A673 (cell line): ENCODE data around the gene GFRA3. TPM values are rescaled to one million over a fixed set of nuclear protein-coding genes. Genes with fewer than 3 reads are reported as not detected.

ENCODE experiments used
- BruUV-seq: library from RNA; stranded (reverse); fragments of 400-500 nt; replicated peaks from 2 replicates; lab custom pipeline; 2021; lab: Mats Ljungman, UMichigan
- CTCF ChIA-PET: fragments of 300-600 bp; sonication (Branson Sonifier 250); formaldehyde crosslinking; loops from one replicate; lab custom pipeline; 2022; ENCODE audit warnings: antibody characterized with exemption; lab: Charles Lee
- POLR2A ChIA-PET: fragments of 300-600 bp; sonication (Branson Sonifier 250); formaldehyde crosslinking; loops from one replicate; lab custom pipeline; 2022; ENCODE audit warnings: antibody characterized with exemption; ENCODE audit not compliant: low non-redundant PET; lab: Charles Lee
- DNase-seq: peaks from one replicate; pipeline ENCODE4 v3.0.0-alpha.2; 2015; ENCODE audit warnings: low spot score
- H3K27ac ChIP-seq: fragments of 200-600 bp; sonication (generic); 2 replicates; pipeline ENCODE4 v1.5.1; 2016; ENCODE audit warnings: mixed run types, low read depth, mild to moderate bottlenecking, mixed read lengths, antibody characterized with exemption, low read length; ENCODE audit not compliant: poor library complexity, severe bottlenecking
- H3K27me3 ChIP-seq: fragments of 200-600 bp; sonication (generic); replicated peaks from 2 replicates; pipeline ENCODE4 v1.6.1; 2017; ENCODE audit warnings: mixed run types, low read depth, mild to moderate bottlenecking, mixed read lengths, antibody characterized with exemption, low read length; ENCODE audit not compliant: insufficient read depth, poor library complexity
- H3K36me3 ChIP-seq: fragments of 200-600 bp; sonication (generic); 2 replicates; pipeline ENCODE4 v1.6.1; 2016; ENCODE audit warnings: mixed run types, mild to moderate bottlenecking, mixed read lengths, antibody characterized with exemption, low read length; ENCODE audit not compliant: insufficient read depth, poor library complexity, severe bottlenecking
- H3K4me1 ChIP-seq: fragments of 200-600 bp; sonication (generic); 2 replicates; pipeline ENCODE4 v1.6.1; 2017; ENCODE audit warnings: mixed run types, mild to moderate bottlenecking, mixed read lengths, antibody characterized with exemption, low read length; ENCODE audit not compliant: insufficient read depth, poor library complexity, severe bottlenecking
- H3K4me3 ChIP-seq: fragments of 200-600 bp; sonication (generic); 2 replicates; pipeline ENCODE4 v1.5.1; 2016; ENCODE audit warnings: low read depth, mixed run types, mild to moderate bottlenecking, mixed read lengths, low read length; ENCODE audit not compliant: poor library complexity, severe bottlenecking
- H3K9me3 ChIP-seq: fragments of 200-600 bp; sonication (generic); 2 replicates; pipeline ENCODE4 v1.6.1; 2016; ENCODE audit warnings: mixed run types, low read depth, mild to moderate bottlenecking, mixed read lengths, antibody characterized with exemption, low read length; ENCODE audit not compliant: poor library complexity, severe bottlenecking
- CTCF ChIP-seq: fragments of 300-800, 200-600 bp; sonication (generic); conservative IDR thresholded peaks from 2 replicates; pipeline ENCODE4 v1.5.1; 2017; ENCODE audit warnings: low read depth, mild to moderate bottlenecking, antibody characterized with exemption, low read length, moderate library complexity, mixed read lengths
- EZH2 ChIP-seq: fragments of 200-600 bp; sonication (generic); IDR thresholded peaks from 2 replicates; pipeline ENCODE4 v1.6.1; 2017; ENCODE audit warnings: borderline replicate concordance, low read depth, mild to moderate bottlenecking, mixed read lengths, antibody characterized with exemption, low read length; ENCODE audit not compliant: poor library complexity, severe bottlenecking
- intact Hi-C: fragments of 100-400 bp; cut with micrococcal nuclease; formaldehyde crosslinking; loops from one replicate; pipeline ENCODE4 v1.10.0; 2022; ENCODE audit not compliant: unreplicated experiment
- total RNA-seq: library from RNA; stranded (reverse); gene quantifications from 2 replicates; pipeline ENCODE4 v1.2.3, GENCODE V29; 2021

Gene GFRA3
- total RNA-seq, 1 experiment from 2014 or later, result 0.75 TPM

- Histone ChIP-seq H3K36me3 (no peaks in the 10 kb centered on the region), H3K27me3 (peaks cover 32% of the 10 kb centered on the region), H3K27ac (no peak overlapping the region), H3K9me3 (no peaks in the 10 kb centered on the region), H3K4me1 (peaks cover 8% of the 10 kb centered on the region), H3K4me3 (no peak overlapping the region)
- DNase-seq, result no peak
- POLR2A ChIA-PET, result no interaction called here
- intact Hi-C loops, result no loop called here
- no TSS peak for BruUV-seq
- CTCF ChIA-PET, result no interaction called here
- TF ChIP-seq EZH2 (no peak), CTCF (no peak)
These were observed 36.4 kb downstream of the GFRA3 start for GRCh38 chr5:138238034-138238433.

GRCh38 chr5:138234651-138235050 is 39.8 kb downstream of the GFRA3 start:
- no peak overlapping the region for H3K4me3 ChIP-seq
- POLR2A ChIA-PET, result no interaction called here
- no peak overlapping the region for H3K27ac ChIP-seq
- intact Hi-C loops, result no loop called here
- CTCF ChIA-PET, result no interaction called here
- DNase-seq, result no peak
- peaks cover 3% of the 10 kb centered on the region for H3K27me3 ChIP-seq
- H3K9me3 ChIP-seq, result no peaks in the 10 kb centered on the region
- BruUV-seq, result no TSS peak
- TF ChIP-seq EZH2 (no peak), CTCF (no peak)
- no peaks in the 10 kb centered on the region for H3K36me3 ChIP-seq
- no peaks in the 10 kb centered on the region for H3K4me1 ChIP-seq

DNA sequence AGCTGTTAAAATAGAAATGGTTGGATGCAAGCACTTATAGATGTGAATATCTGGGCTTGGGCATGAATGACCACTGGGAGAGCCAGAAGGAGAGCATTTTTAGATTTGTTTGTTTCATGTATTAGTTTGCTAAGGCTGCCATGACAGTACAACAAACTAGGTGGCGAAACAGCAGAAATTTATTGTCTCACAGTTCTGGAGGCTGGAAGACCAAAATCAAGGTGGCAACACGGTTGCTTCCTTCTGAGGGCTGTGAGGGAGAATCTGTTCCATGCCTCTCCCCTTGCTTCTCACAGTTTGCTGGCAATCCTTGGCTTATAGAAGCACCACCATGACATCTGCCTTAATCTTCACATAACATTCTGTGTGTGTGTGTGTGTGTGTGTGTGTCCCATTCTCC is 41.1 kb downstream of the GFRA3 start:
- Histone ChIP-seq H3K4me3 (no peak overlapping the region), H3K9me3 (no peaks in the 10 kb centered on the region), H3K27ac (no peak overlapping the region), H3K27me3 (no peaks in the 10 kb centered on the region), H3K4me1 (no peaks in the 10 kb centered on the region), H3K36me3 (no peaks in the 10 kb centered on the region)
- ChIA-PET POLR2A (no interaction called here), CTCF (interaction anchor here (0.6 kb wide), 1 partner anchor 119 kb away, joined by 4 read pairs; the partner anchor contains the start of gene KDM3B)
- TF ChIP-seq EZH2 (no peak), CTCF (no peak)
- no peak for DNase-seq
- BruUV-seq, result no TSS peak
- intact Hi-C loops, result loop anchor here (2.0 kb wide), 1 partner anchor 50 kb away; no protein-coding TSS in a partner anchor
